EL (cell line): ENCODE measurements around the gene SEMA3B.
"Not testable (repeated sequence)": the region's sequence is repeated elsewhere in the genome, so short reads cannot be mapped to it uniquely, and the experiment has no call there.

ENCODE experiments used
- DNase-seq: peaks from one replicate; pipeline ENCODE4 v3.0.0-alpha.2; 2016

The SEMA3B gene

DNA sequence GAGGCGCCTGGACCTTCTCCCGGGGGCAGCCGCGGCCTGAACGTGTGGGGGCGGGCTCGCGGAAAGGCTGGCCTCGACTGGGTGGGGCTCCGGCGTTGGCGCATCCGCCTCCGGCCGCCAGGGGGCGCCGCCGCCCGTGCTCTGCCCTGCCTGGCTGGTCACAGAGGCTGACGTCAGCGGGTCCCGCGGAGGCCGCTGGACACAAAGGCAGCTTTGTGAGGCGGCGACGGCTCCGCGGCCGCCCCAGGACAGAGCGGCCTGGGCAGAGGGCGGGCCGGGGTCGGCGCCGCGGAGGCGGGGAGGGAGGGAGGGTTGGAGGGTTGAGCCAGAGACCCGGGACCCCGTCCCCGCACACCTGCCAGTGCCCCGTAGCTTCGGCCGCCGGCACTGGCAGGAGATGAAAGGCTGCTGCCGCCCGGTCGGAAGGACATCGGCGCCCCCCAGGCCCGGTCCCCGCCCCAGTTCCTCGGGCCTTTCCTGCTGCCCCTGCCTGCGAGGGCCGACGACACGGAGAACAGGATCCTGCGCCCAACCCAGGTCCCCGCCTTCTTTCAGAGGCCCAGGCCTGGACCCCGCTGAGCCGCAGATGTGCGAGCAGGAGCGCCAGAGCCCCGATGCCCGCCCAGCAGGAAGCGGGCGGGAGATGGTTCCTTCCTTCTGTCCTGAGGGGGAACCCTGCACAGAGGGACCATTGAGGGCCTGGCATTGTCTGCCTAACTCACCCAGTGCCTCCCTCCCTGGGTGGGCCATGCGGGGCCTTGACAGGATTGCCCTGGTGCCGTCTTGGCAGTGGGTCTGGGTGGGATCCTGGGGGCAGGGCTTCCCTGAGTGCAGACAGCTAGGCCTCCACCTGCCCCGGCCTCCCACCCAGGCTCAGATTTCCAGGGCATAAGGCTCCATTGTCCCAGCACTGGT lies 8.7 kb upstream of the SEMA3B start:
- peak; percentile 91 for DNase-seq

- no peak for DNase-seq
These were observed 8.0 kb upstream of the SEMA3B start for GRCh38 chr3:50260942-50261441.

- DNase-seq = no peak
These were observed 7.4 kb upstream of the SEMA3B start for GRCh38 chr3:50261505-50261904.

DNA sequence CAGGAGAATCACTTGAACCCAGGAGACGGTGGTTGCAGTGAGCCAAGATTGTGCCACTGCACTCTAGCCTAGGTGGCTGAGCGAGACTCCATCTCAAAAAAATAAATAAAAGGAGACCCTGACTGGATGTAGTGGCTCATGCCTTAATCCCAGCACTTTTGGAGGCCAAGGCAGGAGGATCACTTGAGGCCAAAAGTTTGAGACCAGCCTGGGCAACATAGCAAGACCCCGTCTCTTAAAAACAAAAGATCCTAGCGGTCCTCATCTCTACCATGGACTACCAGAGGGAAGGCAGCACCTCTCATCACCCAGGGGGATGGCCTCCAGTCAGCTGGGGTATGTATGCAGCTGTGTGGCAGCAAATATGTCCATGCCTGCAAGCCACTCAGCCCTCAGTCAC lies 6.7 kb upstream of the SEMA3B start:
- DNase-seq = not testable (repeated sequence)

DNA sequence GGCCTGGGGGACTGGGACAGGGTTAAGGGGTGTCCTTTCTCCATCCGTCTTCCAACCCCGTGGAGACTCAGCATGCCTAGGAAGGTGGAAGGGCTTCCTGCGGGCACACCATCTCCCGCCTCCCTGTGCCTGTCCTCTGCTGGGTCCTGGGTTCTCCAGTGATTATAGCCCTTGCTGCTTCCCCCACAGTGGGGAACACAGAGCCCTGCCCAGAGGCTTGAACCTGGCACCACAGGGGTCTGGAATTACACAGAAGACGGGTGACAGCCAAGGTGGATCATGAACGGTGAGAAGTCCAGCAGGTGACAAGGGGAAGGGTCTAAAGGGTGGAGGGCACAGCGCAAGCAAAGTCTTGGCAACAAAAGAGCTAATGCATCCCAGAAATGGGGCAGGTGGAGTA lies 6.2 kb upstream of the SEMA3B start:
- DNase-seq = no peak

- DNase-seq = no peak
These were observed 5.2 kb upstream of the SEMA3B start for GRCh38 chr3:50263478-50264382.

DNA sequence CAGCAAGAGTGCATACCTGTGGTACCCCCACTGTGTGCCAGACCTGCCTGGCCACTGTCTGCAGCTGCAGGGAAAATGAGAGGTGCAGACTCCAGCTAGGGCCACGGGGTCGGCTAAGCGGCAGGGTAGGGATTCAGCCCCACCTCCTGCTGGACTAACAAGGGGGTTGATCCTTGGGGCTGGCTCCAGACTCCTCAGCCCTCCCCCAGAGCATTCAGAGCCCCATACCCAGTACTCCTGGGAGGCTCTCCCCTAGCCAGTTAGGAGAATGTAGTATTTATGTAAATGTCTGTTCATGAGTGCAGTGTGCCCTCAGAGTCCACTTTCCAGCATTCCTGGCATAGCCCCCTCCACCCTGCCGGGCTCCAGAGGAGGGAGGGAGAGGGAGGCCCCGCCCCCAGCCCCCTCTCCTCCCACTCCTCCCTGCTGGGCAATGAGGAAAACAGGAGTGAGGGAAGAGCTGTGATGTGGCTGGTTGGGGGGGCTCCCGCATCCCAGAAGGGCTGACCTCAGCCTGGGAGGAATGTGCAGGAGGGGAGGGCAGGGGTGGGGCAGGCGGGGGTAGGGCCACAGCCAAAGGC lies 4.5 kb upstream of the SEMA3B start:
- DNase-seq = peak; percentile 98

DNA sequence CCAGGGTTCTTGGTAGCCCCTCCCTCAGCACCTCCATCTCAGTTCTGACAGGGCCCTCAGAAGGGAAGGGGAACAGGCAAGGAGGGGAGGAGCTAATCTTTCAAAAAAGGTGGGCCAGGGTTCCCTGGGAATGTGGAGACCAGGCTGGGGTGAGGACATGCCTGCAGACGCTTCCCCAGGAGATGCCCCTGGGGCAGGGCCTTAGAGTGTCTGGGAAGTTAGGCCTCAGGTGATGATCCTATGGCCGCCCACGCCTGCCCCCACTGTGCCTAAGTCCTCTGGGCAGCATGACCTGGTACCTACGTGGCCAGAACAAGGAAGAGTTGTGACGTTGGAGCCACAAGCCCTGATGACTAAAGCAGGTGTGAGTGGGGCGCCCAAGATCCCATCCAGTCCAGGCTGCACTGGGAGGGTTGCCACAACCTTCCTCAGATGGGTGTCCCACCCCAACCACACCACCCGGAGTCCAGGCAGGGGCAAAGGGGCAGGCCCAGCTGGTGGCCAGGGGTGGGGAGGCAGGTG lies 3.9 kb upstream of the SEMA3B start:
- no peak for DNase-seq

- no peak for DNase-seq
These were observed 3.4 kb upstream of the SEMA3B start for GRCh38 chr3:50265571-50265970.

GRCh38 chr3:50266017-50266416 lies 2.9 kb upstream of the SEMA3B start:
- DNase-seq = no peak

- no peak for DNase-seq
These were observed 2.1 kb upstream of the SEMA3B start for GRCh38 chr3:50266836-50267235.

DNA sequence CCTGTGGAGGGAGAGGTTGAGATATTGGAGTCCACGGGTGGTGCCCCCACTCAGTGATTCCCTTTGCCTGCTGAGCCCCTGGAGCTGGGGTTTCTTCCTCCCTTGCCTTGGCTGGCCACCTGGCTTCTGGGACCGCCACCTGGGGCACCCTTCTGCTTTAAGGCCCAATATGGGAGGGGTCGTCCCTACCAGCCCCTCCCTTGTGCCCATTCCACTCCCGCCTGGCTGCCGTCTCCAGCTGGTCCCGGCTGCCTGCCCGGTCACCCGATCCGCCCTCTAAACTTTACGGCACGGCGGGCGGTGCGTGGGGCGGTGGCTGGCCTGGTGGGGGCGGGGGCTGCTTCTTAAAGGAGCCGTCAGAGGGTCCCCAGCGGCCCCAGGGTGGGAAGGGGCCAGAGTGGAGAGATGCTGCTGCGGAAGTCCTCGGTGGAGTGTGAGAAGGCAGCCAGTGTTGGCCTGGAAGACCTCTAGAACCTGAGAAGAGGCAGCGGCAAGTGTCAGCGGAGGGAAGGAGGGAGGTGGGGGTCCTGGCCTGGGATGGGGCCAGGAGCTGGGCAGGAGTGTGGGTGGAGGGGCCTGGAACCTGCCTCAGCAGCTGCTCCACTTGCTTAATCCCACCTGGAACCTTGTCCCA lies 1.6 kb upstream of the SEMA3B start:
- no peak for DNase-seq

- no peak for DNase-seq
These were observed 671 bp upstream of the SEMA3B start for GRCh38 chr3:50268276-50268675.

DNA sequence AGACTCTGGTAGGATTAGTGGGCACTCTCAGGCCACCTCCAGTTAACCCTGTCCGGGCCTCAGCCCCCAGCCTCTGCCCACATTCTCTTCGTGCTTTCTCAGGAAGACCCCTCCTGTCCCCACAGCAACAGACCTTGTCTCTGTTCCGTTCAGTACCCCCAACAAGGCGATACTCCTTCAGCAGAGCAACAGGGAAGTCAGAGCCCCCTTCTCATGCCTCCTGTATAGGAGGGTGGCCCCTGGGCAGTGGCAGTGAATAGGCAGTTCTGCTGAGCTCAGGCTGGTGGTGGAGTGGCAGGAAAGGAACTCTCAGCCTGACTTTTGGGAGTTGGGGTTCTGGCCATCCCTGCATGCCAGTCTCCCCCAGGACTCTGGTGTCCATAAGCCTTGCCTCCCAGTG lies 513 bp downstream of the SEMA3B start:
- DNase-seq = no peak

GRCh38 chr3:50269977-50270413 lies 1.0 kb downstream of the SEMA3B start:
- DNase-seq = peak; percentile 78

- DNase-seq = peak; percentile 59
These were observed 1.7 kb downstream of the SEMA3B start for GRCh38 chr3:50270422-50271224.

DNA sequence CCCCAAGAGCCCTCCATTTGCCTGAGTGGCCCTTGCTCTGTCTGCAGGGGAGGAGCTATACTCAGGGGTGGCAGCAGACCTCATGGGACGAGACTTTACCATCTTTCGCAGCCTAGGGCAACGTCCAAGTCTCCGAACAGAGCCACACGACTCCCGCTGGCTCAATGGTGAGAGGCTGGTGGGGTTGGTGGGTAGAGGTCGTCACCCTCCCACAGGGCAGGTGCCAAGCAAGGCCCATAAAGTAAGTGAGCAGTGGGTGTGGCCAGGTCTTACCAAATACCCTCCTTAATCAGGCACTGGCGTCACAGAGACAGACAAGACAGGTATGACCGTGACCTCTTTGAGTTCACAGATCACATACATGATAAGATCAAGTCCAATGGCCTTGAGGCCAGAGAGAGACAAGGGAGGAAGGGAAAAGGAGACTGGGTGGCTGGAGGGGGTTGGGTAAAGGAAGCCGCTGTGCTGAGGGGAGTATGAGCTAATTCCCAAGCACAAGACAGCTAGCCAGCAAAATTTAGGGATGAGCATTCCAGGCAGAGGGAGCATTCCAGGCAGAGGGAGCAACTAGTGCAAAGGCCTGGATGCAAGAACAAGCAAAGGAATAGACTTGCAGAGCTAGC lies 2.5 kb downstream of the SEMA3B start:
- no peak for DNase-seq

DNA sequence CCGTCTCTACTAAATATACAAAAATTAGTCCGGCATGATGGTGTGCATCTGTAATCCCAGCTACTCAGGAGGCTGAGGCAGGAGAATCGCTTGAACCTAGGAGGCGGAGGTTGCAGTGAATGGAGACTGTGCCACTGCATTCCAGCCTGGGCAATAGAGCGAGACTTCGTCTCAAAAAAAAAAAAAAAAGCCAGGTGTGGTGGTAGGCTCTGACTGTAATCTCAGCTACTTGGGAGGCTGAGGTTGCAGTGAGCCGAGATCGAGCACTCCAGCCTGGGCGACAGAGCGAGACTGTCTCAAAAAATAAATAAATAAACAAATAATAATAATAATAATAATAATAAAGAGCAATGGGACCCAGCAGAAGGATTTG lies 3.6 kb downstream of the SEMA3B start:
- not testable (repeated sequence) for DNase-seq

DNA sequence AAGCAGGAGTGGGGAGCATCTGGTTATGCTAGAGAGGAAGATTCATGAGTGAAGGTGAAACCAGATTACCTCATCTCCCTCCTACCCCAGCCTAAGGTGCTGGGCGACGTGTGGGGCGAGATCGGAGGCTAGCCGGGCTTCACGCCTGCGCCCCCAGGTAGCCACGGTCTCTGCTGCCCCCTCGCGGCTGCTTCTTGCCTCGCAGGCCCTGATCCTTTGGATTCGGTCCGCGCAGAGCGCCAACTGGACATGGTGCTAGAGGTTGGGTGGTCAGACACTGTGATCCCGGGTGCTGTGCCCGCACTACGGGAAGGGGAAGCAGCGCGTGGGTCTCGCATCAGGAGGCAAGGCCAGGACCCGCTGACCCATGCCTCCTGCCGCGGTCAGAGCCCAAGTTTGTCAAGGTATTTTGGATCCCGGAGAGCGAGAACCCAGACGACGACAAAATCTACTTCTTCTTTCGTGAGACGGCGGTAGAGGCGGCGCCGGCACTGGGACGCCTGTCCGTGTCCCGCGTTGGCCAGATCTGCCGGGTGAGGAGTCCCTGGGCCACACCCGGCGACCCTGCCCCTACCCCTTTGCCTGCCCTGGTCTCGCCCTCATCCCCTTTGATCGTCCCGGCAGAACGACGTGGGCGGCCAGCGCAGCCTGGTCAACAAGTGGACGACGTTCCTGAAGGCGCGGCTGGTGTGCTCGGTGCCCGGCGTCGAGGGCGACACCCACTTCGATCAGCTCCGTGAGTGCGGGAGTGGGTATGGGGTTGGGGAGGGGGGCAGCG lies 4.2 kb downstream of the SEMA3B start:
- DNase-seq = peak; percentile 76

DNA sequence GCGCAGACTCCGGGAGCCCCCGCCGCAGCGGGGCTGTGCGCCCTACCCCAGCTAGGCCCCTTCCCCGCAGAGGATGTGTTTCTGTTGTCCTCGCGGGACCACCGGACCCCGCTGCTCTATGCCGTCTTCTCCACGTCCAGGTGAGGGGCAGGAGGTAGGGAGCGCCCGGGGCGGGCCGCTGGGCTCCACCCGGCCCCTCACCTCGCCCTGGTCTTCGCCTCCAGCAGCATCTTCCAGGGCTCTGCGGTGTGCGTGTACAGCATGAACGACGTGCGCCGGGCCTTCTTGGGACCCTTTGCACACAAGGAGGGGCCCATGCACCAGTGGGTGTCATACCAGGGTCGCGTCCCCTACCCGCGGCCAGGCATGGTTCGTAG lies 4.7 kb downstream of the SEMA3B start:
- DNase-seq = no peak
